GM23338 (cell line): Measurements from ENCODE around the gene CATSPERZ. TPM values are rescaled to one million over a fixed set of nuclear protein-coding genes. Genes with fewer than 3 reads are reported as not detected.

Experiments used
- ATAC-seq: fragments of 200-7000 bp; cut with Tn5 transposase; 3 replicates; pipeline ENCODE4 v1.9.1; 2020
- DNase-seq: peaks from one replicate; pipeline ENCODE4 v3.0.0-alpha.2; 2015; ENCODE audit warnings: low spot score
- H2AFZ ChIP-seq: fragments of 200-600 bp; sonication (generic); 2 replicates; pipeline ENCODE4 v1.8.0; 2016; ENCODE audit warnings: antibody characterized with exemption, mild to moderate bottlenecking, moderate library complexity
- H3F3A ChIP-seq: fragments of 200-600 bp; sonication (generic); replicated peaks from 2 replicates; pipeline ENCODE4 v1.8.0; 2017; ENCODE audit warnings: antibody characterized with exemption, mixed run types, low read depth
- H3K27ac ChIP-seq: fragments of 200-600 bp; sonication (generic); 2 replicates; pipeline ENCODE4 v1.6.1; 2016; ENCODE audit warnings: low read depth
- H3K27me3 ChIP-seq: fragments of 200-600 bp; sonication (generic); 2 replicates; pipeline ENCODE4 v1.8.0; 2016; ENCODE audit warnings: mild to moderate bottlenecking, mixed run types, moderate library complexity; ENCODE audit not compliant: insufficient read depth
- H3K36me3 ChIP-seq: fragments of 200-600 bp; sonication (generic); 2 replicates; pipeline ENCODE4 v1.8.0; 2016; ENCODE audit warnings: mild to moderate bottlenecking; ENCODE audit not compliant: insufficient read depth
- H3K4me1 ChIP-seq: fragments of 200-600 bp; sonication (generic); 2 replicates; pipeline ENCODE4 v1.8.0; 2016; ENCODE audit warnings: mild to moderate bottlenecking, moderate library complexity; ENCODE audit not compliant: insufficient read depth
- H3K4me2 ChIP-seq: fragments of 200-600 bp; sonication (generic); 2 replicates; pipeline ENCODE4 v1.7.1; 2017; ENCODE audit warnings: mixed run types
- H3K4me3 ChIP-seq: fragments of 200-600 bp; sonication (generic); 2 replicates; pipeline ENCODE4 v1.6.1; 2016; ENCODE audit warnings: mixed run types
- H3K79me2 ChIP-seq: fragments of 200-600 bp; sonication (generic); replicated peaks from 2 replicates; pipeline ENCODE4 v1.8.0; 2017; ENCODE audit warnings: mild to moderate bottlenecking; ENCODE audit not compliant: insufficient read depth
- H3K9me2 ChIP-seq: fragments of 200-600 bp; sonication (generic); 2 replicates; pipeline ENCODE4 v1.8.0; 2017; ENCODE audit not compliant: insufficient read depth
- H4K20me1 ChIP-seq: fragments of 200-600 bp; sonication (generic); replicated peaks from 2 replicates; pipeline ENCODE4 v1.8.0; 2017; ENCODE audit warnings: mild to moderate bottlenecking; ENCODE audit not compliant: insufficient read depth
- H3K27ac Mint-ChIP-seq: 2 replicates; pipeline ENCODE4 v1.8.0; 2020; ENCODE audit warnings: inconsistent platforms, mild to moderate bottlenecking, moderate library complexity, mixed read lengths
- H3K27me3 Mint-ChIP-seq: 3 replicates; pipeline ENCODE4 v1.8.0; 2022; ENCODE audit warnings: low read depth, mild to moderate bottlenecking, moderate library complexity, mixed read lengths, inconsistent platforms; ENCODE audit not compliant: insufficient read depth, poor library complexity
- H3K36me3 Mint-ChIP-seq: 3 replicates; pipeline ENCODE4 v1.8.0; 2021; ENCODE audit warnings: low read depth, mild to moderate bottlenecking, inconsistent platforms, moderate library complexity, mixed read lengths
- H3K4me1 Mint-ChIP-seq: 3 replicates; pipeline ENCODE4 v1.8.0; 2020; ENCODE audit warnings: mild to moderate bottlenecking, inconsistent platforms, mixed read lengths
- H3K4me3 Mint-ChIP-seq: 3 replicates; pipeline ENCODE4 v1.8.0; 2021; ENCODE audit warnings: moderate library complexity, mild to moderate bottlenecking, inconsistent platforms, mixed read lengths
- H3K9me3 Mint-ChIP-seq: 3 replicates; pipeline ENCODE4 v1.8.0; 2020; ENCODE audit warnings: moderate library complexity, mild to moderate bottlenecking, inconsistent platforms, mixed read lengths
- CREB1 ChIP-seq: fragments of 250-450 bp; sonication (Bioruptor Pico); IDR thresholded peaks from 2 replicates; pipeline ENCODE4 v1.5.0; 2020; ENCODE audit warnings: low read depth, mild to moderate bottlenecking, moderate library complexity
- EZH2 ChIP-seq: fragments of 200-600 bp; sonication (generic); IDR thresholded peaks from one replicate; pipeline ENCODE4 v1.8.0; 2017; ENCODE audit warnings: antibody characterized with exemption, mild to moderate bottlenecking, low read depth; ENCODE audit not compliant: unreplicated experiment
- EZH2phosphoT487 ChIP-seq: fragments of 200-600 bp; sonication (generic); IDR thresholded peaks from one replicate; pipeline ENCODE4 v1.8.1; 2018; ENCODE audit warnings: antibody characterized with exemption; ENCODE audit not compliant: unreplicated experiment
- JUNB ChIP-seq: IDR thresholded peaks from one replicate; pipeline ENCODE4 v1.6.1; 2016; ENCODE audit warnings: antibody characterized with exemption; ENCODE audit not compliant: unreplicated experiment
- NANOG ChIP-seq: IDR thresholded peaks from 2 replicates; pipeline ENCODE4 v1.6.1; 2016; ENCODE audit warnings: antibody characterized with exemption, borderline replicate concordance
- POLR2AphosphoS5 ChIP-seq: IDR thresholded peaks from 2 replicates; pipeline ENCODE4 v1.6.1; 2016; ENCODE audit warnings: antibody characterized with exemption, low read depth
- STAT1 ChIP-seq: IDR thresholded peaks from one replicate; pipeline ENCODE4 v1.6.1; 2016; ENCODE audit warnings: antibody characterized with exemption; ENCODE audit not compliant: unreplicated experiment
- ZNF114 ChIP-seq: fragments of 250-450 bp; sonication (Bioruptor Pico); IDR thresholded peaks from 2 replicates; pipeline ENCODE4 v1.5.0; 2020; ENCODE audit warnings: mild to moderate bottlenecking, moderate library complexity
- polyA plus RNA-seq: library from polyadenylated mRNA; unstranded; fragments of >200 nt; fragmentation: Nextera tagmentation; extraction: Ambion mirVana; gene quantifications from 2 replicates; pipeline ENCODE4 v1.2.1, GENCODE V29; 2016
- total RNA-seq: library from RNA; depleted of rRNA; stranded (reverse); fragments of >200 nt; shearing (Covaris generic); gene quantifications from 2 replicates; pipeline ENCODE4 v1.2.3, GENCODE V29; 2014
- TF ChIP-seq, protein P1 (sequence below): IDR thresholded peaks from 2 replicates; pipeline ENCODE4 v1.6.1; 2016; ENCODE audit warnings: antibody characterized with exemption
- TF ChIP-seq, protein P2 (sequence below): IDR thresholded peaks from one replicate; pipeline ENCODE4 v1.6.1; 2018; ENCODE audit warnings: antibody characterized with exemption; ENCODE audit not compliant: unreplicated experiment

The CATSPERZ gene
- total and polyA plus RNA-seq, 2 experiments from 2014 or later, result 0.99 TPM; not detected in 1

DNA sequence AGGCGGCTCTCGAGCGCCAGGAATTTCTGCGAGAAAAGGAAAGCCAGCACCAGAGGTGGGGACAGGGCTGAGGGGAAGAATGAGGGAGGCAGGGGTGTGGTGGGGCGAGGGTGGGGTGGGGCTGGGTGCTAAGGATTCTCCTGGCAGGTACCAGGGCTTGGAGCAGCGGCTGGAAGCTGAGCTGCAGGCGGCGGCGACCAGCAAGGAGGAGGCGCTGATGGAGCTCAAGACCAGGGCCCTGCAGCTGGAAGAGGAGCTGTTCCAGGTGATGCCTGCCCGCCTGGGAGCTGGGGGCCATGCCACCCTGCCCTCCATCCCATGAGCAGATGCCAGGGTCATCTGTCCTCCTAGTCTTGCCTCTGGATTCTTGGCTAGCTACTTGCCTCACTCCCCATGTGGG is 49.2 kb downstream of the CATSPERZ start:
- H3K4me2 ChIP-seq, result no peak overlapping the region
- no peak for DNase-seq
- no peak overlapping the region for H2AFZ ChIP-seq
- H3K79me2 ChIP-seq, result no peaks in the 10 kb centered on the region
- H3K4me1 ChIP-seq, result no peaks in the 10 kb centered on the region
- no peaks in the 10 kb centered on the region for H3K27me3 ChIP-seq
- H3K36me3 Mint-ChIP-seq, result no peaks in the 10 kb centered on the region; the same call in 2 of the 3 replicates
- H3K27ac ChIP-seq, result no peak overlapping the region
- H3K27me3 Mint-ChIP-seq, result peaks cover 18% of the 10 kb centered on the region
- H3K27ac Mint-ChIP-seq, result no peak overlapping the region
- no peak overlapping the region for H3K4me3 Mint-ChIP-seq
- H3K36me3 ChIP-seq, result no peaks in the 10 kb centered on the region
- no peaks in the 10 kb centered on the region for H3F3A ChIP-seq
- H3K9me3 Mint-ChIP-seq, result no peaks in the 10 kb centered on the region
- TF ChIP-seq ZNF114 (CRISPR knock-in tag) (no peak), EZH2phosphoT487 (no peak), STAT1 (no peak), JUNB (no peak), EZH2 (no peak), CREB1 (CRISPR knock-in tag) (no peak), POLR2AphosphoS5 (no peak)
- TF ChIP-seq, protein P1, sequence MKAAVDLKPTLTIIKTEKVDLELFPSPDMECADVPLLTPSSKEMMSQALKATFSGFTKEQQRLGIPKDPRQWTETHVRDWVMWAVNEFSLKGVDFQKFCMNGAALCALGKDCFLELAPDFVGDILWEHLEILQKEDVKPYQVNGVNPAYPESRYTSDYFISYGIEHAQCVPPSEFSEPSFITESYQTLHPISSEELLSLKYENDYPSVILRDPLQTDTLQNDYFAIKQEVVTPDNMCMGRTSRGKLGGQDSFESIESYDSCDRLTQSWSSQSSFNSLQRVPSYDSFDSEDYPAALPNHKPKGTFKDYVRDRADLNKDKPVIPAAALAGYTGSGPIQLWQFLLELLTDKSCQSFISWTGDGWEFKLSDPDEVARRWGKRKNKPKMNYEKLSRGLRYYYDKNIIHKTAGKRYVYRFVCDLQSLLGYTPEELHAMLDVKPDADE, result no peak
- TF ChIP-seq, protein P2, sequence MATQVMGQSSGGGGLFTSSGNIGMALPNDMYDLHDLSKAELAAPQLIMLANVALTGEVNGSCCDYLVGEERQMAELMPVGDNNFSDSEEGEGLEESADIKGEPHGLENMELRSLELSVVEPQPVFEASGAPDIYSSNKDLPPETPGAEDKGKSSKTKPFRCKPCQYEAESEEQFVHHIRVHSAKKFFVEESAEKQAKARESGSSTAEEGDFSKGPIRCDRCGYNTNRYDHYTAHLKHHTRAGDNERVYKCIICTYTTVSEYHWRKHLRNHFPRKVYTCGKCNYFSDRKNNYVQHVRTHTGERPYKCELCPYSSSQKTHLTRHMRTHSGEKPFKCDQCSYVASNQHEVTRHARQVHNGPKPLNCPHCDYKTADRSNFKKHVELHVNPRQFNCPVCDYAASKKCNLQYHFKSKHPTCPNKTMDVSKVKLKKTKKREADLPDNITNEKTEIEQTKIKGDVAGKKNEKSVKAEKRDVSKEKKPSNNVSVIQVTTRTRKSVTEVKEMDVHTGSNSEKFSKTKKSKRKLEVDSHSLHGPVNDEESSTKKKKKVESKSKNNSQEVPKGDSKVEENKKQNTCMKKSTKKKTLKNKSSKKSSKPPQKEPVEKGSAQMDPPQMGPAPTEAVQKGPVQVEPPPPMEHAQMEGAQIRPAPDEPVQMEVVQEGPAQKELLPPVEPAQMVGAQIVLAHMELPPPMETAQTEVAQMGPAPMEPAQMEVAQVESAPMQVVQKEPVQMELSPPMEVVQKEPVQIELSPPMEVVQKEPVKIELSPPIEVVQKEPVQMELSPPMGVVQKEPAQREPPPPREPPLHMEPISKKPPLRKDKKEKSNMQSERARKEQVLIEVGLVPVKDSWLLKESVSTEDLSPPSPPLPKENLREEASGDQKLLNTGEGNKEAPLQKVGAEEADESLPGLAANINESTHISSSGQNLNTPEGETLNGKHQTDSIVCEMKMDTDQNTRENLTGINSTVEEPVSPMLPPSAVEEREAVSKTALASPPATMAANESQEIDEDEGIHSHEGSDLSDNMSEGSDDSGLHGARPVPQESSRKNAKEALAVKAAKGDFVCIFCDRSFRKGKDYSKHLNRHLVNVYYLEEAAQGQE, result no peak
- H4K20me1 ChIP-seq, result no peaks in the 10 kb centered on the region
- H3K9me2 ChIP-seq, result no peaks in the 10 kb centered on the region
- ATAC-seq, result no peak
- H3K4me1 Mint-ChIP-seq, result peaks cover 2% of the 10 kb centered on the region; the same call in 2 of the 3 replicates
- H3K4me3 ChIP-seq, result no peak overlapping the region

DNA sequence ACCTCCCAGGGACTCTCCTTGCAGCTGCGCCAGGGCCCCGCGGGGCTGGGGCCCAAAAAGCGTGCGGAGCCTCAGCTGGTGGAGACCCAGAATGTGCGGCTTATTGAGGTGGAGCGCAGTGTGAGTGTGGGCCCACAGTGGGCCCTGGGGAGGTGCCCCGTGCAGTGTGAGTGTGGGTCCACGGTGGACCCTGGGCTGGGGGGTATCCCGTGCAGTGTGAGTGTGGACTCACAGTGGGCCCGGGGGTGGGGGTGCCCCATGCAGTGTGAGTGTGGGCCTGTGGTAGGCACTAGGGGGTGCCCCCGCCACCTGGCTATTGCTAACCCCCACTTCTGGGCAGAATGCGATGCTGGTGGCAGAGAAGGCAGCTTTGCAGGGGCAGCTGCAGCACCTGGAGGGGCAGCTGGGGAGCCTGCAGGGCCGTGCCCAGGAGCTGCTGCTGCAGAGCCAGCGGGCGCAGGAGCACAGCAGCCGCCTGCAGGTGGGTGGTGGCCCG is 51.0 kb downstream of the CATSPERZ start:
- Histone ChIP-seq H3F3A (0 out of 2 replicates have a peak, but pooled peaks cover 6% of the 10 kb centered on the region), H3K9me2 (no peaks in the 10 kb centered on the region), H3K4me3 (no peak overlapping the region), H3K27ac (no peak overlapping the region), H4K20me1 (no peaks in the 10 kb centered on the region), H3K4me1 (peaks cover 7% of the 10 kb centered on the region; the same call in 1 of the 2 replicates), H3K27me3 (no peaks in the 10 kb centered on the region), H3K4me2 (no peak overlapping the region), H3K36me3 (no peaks in the 10 kb centered on the region), H2AFZ (no peak overlapping the region), H3K79me2 (no peaks in the 10 kb centered on the region)
- no peak overlapping the region for H3K27ac Mint-ChIP-seq
- H3K9me3 Mint-ChIP-seq, result no peaks in the 10 kb centered on the region
- H3K27me3 Mint-ChIP-seq, result peaks cover 13% of the 10 kb centered on the region
- peaks cover 7% of the 10 kb centered on the region for H3K4me1 Mint-ChIP-seq
- no peak for TF ChIP-seq NANOG
- TF ChIP-seq ZNF114 (CRISPR knock-in tag), result no peak
- ATAC-seq, result no peak
- no peaks in the 10 kb centered on the region; the same call in 2 of the 3 replicates for H3K36me3 Mint-ChIP-seq
- DNase-seq, result no peak
- H3K4me3 Mint-ChIP-seq, result no peak overlapping the region
